ENCODE measurements around the gene FOXC2. TPM values are rescaled to one million over a fixed set of nuclear protein-coding genes. Genes with fewer than 3 reads are reported as not detected.

FOXC2 gene
- total RNA-seq, 1 donor from 2014 or later, result 7.3 TPM

DNA sequence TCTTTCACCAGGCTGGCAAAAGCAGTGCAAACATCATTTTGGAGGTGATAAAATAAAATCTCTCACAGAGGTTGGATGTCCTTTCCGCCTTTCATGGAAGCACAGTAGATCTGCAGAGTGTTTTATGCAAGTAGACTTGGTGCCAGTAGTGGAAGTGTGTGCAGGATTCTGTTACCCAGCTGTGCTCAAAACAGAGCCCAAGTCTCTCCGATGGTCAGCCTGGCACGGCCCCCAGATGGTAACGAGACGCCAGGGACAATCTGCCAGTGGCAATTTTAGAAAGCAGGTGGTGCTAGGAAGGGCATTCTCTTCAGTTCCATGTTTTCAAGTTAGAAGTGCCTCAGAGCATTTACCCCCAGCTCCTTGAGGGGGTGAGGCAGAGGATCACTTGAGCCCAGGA is 10.1 kb upstream of the FOXC2 start:
- DNase-seq (ENCODE audit: low spot score), result no peak

DNA sequence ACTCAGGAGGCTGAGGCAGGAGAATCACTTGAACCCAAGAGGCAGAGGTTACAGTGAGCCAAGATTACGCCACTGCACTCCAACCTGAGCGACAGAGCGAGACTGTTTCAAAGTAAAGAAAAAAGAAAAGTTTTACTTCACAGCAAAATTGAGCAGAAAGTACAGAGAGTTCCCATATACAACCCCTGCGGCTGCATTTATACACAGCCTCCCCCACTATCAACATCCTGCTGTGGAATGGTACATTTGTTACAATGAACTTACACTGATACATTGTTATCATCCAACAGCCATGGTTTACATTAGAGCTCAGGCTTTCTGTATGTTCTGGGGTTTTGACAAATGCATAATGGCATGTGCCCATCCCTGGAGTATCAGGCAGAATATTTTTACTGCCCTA is 9.0 kb upstream of the FOXC2 start:
- no peak for DNase-seq (ENCODE audit: low spot score)

DNA sequence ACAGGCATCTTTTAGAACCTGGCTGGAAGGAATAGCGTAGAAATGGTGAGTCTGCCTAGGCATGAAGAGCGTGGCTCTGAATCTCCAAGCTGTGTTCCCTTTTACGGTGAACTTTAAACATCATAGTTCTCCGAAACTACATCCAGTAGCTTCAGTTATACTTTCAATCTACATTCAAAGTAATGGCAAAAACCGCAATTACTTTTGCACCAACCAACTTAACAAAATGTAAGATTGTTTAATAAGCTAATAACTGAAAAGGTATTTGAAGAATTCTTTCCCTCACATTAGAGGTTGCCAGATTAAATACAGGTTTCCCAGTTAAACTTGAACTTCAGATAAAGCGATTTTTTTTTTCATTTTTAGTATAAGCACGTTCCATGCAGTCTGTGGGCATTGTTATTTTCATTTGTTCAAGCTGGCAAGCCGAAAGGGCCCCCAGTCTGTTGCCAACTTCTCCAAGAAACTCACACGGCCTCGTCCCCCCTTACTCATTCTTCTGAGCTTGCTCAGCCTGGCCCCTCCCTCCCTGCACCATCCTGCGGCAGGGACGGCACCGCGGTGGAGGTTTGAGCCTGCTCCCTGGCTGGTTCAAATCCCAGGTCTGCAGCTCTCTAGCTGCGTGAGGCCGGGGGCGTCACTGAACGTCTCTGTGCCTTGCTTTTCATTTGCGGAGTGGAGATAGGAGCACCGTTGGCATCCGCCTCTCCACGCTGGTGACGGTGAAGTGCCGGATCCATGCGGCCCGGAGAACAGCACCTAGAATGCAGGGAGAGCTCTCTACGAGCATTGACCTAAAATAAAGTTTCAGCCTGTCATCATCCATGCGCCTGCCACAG is 8.1 kb upstream of the FOXC2 start:
- no peak for DNase-seq (ENCODE audit: low spot score)

DNA sequence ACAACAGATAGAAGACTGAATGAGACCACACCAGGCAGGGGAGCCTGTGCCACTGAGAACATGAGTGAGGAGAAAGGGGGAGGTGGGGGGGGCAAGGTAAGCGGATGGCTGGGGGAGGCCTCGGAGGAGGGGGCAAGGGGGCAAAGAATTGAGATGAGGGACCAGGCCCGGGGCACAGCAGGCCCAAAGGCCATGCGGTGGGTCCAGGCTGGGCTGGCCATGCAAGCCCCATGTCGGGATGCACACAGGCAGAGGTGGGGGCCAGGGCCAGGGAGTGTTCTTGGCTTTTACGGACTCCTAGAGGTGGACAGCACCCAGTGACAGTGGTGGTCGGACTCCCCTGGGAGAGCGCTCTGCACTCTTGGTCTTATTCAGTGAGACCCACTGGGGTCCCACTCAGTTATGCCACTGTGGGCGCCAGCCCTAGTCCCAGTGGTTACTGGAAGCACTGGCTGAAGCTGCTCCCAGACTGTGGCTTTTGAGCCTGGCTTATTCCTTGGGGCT is 6.8 kb upstream of the FOXC2 start:
- no peak for DNase-seq (ENCODE audit: low spot score)

DNA sequence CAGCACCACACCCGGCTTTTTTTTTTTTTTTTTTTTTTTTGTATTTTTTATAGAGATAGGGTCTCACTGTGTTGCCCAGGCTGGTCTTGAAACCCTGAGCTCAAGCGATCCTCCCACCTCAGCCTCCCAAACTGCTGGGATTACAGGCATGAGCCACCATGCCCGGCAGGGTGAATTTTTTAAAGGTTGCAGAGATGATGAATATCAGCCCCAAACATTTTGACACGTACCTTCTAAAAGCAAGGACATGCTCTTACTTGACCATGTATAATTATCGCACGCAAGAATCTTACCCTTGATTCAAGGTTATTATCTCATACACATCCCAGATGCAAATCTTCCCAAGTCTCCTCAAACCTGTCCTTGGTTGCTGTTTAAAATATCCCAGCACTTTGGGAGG is 4.3 kb upstream of the FOXC2 start:
- DNase-seq (ENCODE audit: low spot score), result no peak

DNA sequence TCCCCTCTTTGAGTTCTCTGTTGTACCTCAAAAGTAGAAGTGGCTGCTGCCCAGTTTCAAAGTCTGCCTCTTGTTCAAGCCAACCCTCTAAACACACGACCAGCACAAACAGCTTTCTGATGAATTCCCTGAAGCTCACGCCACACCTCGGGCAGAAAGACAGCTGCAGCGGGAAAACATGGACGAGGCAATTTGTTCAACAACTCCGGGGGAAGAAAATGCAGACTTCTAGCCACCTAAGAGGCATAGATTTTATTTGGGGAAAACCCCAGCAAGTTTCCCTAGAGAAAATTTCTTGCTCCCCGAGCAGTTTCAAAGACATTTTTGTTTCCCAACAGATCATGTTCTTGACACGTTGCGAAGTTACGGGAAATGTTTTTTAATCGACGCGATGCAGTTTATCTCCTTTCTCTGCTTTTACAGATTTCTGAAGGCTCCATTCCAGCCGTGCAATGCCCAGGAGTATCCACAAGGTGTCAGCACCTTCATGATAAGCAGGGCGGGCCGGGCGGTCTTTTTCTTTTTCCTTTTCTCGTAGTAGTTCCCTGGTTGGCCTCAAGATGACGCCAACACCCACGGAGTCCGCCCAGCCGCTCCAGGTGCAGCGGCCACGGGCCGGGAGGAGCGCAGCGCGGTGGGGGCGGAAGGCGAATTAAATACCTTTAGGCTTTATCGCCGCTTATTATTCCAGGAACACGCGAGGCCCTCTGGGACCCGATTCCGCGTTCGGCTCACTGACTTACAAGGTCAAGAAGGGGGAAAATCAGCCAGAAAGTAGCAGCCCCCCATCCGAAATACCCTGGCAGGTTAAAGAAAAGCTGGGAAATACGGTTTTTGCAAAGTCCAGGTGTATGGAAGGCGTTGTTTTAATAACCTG is 2.9 kb upstream of the FOXC2 start:
- peak; percentile 94 for DNase-seq (ENCODE audit: low spot score)

DNA sequence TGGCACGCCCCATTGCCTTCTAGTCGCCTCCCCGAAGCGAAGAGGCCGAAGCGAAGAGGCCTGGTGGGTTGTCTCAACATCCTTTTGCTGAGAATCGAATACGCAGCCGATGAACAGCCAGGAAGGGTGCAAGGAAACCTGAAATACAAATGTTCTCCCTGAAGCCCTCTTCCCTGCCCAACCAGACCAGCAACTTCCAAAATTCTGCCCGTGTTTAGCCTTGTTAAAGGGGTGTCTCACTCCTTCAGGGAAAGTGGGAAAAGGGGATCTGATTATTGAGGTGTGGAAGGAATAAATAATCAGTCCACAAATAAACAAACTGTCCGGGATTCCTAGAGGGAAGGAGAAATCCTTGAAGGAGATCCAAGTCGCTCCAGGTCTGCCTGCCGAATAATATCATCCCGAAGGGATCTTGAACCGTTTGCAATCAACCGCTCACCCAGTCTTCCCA is 1.4 kb upstream of the FOXC2 start:
- no peak for DNase-seq (ENCODE audit: low spot score)

DNA sequence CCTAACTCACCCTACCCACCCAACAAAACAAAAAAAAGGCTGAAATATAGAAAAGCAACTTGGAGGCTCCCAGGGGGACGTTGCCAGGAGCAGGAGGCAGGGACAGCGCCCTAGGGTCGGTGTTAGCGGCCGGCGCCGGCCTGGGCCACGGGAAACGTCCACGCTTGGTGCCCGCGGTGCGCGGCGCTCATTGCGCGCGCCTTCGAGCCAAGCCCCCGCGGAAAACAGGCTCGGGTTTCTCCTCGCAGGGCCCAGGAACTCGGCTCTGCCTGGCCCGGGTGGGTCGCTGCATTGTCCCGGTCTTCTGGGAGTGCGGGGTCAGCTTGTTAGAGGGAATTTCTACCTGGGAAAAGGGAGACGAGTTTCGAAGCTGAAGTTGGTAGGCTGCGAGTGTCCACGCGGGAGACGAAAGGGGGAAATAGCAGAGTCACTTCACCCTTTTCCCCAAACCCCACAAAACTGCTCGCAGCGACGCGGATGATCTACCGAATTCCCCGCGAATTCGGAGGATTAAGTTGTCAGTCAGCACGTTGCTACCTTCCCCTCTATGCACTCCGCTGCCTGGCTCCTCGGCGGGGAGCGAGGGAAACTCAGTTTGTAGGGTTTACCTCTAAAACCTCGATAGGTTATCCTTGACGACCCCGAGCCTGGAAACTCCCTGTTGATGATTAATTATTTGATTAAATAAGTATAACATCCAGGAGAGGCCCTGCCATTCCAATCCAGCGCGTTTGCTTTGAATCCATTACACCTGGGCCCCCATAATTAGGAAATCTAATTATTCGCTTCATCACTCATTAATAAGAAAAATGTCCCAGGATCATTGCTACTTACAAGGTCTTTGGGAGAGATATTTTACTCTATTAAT is 751 bp upstream of the FOXC2 start:
- DNase-seq (ENCODE audit: low spot score), result no peak

DNA sequence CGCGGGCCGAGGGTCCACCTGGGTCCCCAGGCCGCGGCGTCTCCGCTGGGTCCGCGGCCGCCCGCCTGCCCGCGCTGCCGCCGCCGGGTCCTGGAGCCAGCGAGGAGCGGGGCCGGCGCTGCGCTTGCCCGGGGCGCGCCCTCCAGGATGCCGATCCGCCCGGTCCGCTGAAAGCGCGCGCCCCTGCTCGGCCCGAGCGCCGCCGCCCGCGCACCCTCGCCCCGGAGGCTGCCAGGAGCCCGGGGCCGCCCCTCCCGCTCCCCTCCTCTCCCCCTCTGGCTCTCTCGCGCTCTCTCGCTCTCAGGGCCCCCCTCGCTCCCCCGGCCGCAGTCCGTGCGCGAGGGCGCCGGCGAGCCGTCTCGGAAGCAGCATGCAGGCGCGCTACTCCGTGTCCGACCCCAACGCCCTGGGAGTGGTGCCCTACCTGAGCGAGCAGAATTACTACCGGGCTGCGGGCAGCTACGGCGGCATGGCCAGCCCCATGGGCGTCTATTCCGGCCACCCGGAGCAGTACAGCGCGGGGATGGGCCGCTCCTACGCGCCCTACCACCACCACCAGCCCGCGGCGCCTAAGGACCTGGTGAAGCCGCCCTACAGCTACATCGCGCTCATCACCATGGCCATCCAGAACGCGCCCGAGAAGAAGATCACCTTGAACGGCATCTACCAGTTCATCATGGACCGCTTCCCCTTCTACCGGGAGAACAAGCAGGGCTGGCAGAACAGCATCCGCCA is 504 bp downstream of the FOXC2 start:
- no peak for DNase-seq (ENCODE audit: low spot score)

DNA sequence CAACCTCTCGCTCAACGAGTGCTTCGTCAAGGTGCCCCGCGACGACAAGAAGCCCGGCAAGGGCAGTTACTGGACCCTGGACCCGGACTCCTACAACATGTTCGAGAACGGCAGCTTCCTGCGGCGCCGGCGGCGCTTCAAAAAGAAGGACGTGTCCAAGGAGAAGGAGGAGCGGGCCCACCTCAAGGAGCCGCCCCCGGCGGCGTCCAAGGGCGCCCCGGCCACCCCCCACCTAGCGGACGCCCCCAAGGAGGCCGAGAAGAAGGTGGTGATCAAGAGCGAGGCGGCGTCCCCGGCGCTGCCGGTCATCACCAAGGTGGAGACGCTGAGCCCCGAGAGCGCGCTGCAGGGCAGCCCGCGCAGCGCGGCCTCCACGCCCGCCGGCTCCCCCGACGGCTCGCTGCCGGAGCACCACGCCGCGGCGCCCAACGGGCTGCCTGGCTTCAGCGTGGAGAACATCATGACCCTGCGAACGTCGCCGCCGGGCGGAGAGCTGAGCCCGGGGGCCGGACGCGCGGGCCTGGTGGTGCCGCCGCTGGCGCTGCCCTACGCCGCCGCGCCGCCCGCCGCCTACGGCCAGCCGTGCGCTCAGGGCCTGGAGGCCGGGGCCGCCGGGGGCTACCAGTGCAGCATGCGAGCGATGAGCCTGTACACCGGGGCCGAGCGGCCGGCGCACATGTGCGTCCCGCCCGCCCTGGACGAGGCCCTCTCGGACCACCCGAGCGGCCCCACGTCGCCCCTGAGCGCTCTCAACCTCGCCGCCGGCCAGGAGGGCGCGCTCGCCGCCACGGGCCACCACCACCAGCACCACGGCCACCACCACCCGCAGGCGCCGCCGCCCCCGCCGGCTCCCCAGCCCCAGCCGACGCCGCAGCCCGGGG is 1.3 kb downstream of the FOXC2 start:
- no peak for DNase-seq (ENCODE audit: low spot score)

DNA sequence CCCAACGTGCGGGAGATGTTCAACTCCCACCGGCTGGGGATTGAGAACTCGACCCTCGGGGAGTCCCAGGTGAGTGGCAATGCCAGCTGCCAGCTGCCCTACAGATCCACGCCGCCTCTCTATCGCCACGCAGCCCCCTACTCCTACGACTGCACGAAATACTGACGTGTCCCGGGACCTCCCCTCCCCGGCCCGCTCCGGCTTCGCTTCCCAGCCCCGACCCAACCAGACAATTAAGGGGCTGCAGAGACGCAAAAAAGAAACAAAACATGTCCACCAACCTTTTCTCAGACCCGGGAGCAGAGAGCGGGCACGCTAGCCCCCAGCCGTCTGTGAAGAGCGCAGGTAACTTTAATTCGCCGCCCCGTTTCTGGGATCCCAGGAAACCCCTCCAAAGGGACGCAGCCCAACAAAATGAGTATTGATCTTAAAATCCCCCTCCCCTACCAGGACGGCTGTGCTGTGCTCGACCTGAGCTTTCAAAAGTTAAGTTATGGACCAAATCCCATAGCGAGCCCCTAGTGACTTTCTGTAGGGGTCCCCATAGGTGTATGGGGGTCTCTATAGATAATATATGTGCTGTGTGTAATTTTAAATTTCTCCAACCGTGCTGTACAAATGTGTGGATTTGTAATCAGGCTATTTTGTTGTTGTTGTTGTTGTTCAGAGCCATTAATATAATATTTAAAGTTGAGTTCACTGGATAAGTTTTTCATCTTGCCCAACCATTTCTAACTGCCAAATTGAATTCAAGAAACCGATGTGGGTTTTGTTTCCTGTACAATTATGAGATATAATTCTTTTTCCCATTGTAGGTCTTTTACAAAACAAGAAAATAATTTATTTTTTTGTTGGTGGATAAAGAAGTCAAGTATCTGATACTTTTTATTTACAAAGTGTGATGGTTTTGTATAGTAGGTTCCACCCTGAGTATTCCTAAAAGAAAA is 2.3 kb downstream of the FOXC2 start:
- no peak for DNase-seq (ENCODE audit: low spot score)

DNA sequence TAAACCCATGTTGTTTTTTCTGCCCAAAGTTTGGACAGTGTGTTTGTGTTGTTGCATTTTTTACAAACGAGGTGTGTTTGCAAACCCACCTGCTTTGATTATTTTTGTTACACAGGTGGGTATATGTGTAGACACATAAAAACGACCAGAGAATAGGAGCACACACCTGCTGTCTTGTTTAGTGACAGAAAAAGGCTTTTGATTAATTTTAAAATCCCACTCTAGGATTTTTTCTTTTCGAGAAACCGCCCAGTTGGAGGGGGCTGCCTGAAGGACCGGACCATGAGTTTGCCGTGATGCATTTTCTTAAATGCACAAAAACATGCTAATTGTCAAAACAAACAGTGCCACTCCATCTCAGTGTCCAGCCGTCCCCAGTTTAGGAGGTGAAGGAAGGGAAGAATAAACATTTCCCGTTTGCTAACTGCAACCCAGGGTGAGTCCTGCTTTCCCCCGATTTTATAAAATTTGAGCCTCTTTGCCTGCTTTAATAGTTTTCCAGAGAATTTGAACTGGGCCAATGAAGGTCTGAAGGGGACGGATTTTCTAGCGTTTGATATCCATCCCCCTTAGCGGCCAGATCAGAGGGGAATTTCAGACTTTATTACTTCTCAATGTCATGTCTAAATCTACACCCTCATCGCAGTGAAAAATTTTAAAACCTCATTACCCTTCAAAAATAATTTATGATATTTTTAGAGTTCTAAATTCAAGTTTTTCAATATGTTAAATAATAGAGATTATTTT is 3.2 kb downstream of the FOXC2 start:
- no peak for DNase-seq (ENCODE audit: low spot score)

DNA sequence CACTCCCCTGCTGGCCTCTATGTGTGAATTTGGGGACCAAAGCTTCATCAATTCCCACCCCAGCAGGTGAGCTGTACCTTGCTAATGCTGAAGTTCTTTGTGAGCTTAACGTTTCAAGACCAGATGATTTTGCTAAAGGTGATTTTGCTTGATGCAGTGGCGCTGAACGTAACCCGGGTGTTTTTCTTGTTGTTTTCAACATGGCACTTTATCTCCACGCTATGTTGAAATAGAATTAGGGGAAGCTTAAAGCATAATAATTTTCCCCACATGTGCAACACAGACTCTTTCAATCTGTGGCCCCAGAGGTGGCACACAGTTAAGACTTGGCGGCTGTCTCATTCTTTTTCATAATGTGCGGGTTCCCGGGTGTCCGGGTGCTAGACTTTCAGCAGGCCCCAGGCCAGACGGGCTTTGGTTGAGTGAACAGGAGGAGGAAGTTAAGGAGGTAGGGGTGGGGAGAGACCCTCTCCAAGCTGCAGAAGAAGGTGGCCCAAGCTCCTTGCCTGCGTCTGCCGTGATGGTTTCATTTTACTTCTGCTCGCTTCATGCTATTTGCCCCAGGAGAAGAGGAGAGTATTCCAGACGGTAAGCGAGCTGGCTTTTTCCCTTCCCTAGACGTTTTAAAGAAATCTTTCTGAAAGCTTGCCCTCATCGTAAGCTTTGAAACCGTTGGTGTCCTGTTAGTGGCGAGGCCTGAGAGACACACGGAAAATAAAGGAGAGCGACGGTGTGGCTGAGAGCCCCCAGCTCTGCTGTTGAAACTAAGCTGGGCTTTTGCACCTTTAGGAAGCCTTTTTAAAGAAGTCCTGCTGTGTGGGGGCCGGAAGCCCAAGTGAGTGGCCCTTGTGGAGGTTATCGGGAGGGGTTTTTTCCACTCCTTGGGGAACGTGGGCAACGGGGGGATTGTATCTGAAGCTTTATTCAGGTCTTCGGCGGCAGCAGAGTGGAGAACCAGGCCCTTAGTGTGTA is 4.2 kb downstream of the FOXC2 start:
- DNase-seq (ENCODE audit: low spot score), result no peak

DNA sequence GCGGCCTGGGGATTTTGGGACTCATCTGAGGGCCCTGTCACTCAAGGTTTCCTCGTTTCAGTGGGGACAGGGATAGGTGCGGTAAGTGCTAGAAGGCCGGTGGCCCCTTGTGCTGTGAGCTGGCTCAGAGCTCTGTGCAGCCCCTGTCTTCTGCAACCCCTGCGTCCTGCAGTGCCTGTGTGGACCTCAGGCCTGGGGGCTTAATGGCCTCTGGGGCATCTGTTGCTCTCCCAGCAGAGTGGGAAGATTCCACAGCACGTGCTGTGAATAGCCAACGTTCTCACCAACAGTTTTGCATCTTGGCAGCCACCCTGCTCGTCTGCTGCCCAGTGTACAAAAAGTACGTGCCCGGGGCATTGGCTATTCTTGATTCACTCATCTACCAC is 4.9 kb downstream of the FOXC2 start:
- no peak for DNase-seq (ENCODE audit: low spot score)

DNA sequence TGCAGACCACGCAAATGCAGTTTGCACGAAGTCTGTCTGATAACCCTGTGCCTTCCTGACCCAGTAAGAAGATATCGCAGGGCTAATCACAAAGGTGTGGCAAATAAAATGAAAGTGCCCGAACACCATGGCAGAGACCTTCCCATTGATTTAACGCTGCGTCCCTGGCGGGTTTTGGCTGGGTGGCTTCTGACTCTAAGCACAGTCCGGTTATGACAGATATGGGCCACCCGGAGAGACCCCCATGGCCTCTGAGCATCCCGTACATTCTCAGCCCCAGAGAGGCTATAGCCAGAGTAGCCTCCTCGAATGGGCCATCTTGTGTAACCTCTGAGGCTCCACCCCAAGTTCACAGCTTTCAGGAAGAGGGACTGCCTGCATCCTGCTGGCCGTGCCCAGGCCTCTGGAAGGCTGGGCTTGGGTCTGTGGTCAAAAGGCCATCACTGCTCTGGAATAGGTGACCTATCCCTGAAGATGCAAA is 5.5 kb downstream of the FOXC2 start:
- no peak for DNase-seq (ENCODE audit: low spot score)

DNA sequence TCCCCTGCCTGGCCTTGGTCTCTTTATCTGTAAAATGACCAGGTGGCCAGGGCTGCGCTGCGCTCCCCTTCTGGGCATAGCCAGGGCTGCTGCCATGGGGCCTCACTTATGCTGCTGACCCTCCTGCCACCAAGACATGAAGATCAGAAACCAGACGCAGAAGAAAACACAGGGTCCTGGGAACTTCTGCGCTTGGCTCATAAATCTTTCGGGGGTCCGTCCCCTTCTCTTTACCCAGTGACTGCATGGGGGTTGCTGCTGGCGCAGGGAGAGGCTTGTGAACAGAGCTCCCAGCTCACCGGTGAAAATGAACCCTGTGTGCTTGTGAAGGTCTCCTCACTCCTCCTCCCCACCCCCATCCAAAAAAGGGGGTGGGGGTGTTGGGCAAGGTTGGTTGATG is 6.0 kb downstream of the FOXC2 start:
- no peak for DNase-seq (ENCODE audit: low spot score)

DNA sequence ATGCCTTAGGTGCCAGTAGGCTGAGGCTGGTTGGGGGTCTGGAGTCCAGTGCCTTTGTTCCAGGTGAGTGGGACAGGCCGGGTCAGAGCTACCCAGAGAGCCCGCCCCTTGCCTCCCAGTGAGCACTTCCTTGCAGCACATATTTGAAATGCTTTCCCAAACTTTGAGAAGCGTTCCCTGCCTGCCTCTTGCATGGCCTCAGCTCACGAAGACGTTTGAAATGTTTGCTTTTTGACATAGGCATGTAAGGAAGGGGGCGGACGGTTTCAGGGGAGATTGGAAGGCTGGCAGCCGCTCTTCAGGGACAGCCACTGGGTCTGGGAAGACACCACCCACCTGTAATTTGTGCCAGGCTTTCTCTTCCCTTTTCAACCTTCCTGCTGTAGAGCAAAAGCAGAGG is 6.6 kb downstream of the FOXC2 start:
- no peak for DNase-seq (ENCODE audit: low spot score)
